D721Med (cell line): Measurements from ENCODE around the gene PRKG1.

ENCODE experiments used
- DNase-seq: peaks from one replicate; pipeline ENCODE4 v3.0.0; 2011; ENCODE audit warnings: low spot score; ENCODE audit not compliant: insufficient read length
- FAIRE-seq: peaks from 2 replicates; lab custom pipeline; 2011; peaks lifted over from hg19 to GRCh38; lab: Jason Lieb, UNC
- TF ChIP-seq, protein P1 (sequence below): IDR thresholded peaks from 2 replicates; pipeline ENCODE4 v1.5.1; 2012; ENCODE audit warnings: mild to moderate bottlenecking, control low read depth; ENCODE audit not compliant: insufficient read depth; ENCODE audit errors: missing control alignments

Gene PRKG1

GRCh38 chr10:51789118-51789517 is 714.8 kb downstream of the PRKG1 start:
- FAIRE-seq = no peak
- TF ChIP-seq, protein P1, sequence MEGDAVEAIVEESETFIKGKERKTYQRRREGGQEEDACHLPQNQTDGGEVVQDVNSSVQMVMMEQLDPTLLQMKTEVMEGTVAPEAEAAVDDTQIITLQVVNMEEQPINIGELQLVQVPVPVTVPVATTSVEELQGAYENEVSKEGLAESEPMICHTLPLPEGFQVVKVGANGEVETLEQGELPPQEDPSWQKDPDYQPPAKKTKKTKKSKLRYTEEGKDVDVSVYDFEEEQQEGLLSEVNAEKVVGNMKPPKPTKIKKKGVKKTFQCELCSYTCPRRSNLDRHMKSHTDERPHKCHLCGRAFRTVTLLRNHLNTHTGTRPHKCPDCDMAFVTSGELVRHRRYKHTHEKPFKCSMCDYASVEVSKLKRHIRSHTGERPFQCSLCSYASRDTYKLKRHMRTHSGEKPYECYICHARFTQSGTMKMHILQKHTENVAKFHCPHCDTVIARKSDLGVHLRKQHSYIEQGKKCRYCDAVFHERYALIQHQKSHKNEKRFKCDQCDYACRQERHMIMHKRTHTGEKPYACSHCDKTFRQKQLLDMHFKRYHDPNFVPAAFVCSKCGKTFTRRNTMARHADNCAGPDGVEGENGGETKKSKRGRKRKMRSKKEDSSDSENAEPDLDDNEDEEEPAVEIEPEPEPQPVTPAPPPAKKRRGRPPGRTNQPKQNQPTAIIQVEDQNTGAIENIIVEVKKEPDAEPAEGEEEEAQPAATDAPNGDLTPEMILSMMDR = no peak

DNA sequence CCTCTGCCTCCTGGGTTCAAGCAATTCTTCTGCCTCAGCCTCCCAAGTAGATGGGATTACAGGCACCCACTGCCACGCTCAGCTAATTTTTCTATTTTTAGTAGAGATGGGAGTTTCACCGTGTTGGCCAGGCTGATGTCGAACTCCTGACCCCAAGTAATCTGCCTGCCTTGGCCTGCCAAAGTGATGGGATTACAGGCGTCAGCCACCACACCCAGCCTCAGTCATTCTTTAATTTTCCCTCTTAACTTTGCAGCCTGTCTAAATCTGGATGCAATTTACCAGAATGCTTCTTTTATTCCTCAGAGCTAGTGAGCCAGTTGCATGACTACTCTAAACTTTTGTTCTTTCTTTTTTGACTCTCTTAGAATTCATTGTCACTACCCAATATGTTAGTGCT is 715.6 kb downstream of the PRKG1 start:
- TF ChIP-seq, protein P1 = no peak
- FAIRE-seq (no peak), DNase-seq (no peak)

More at GRCh38 chr10:51789118-51789517, 714.8 kb downstream of the PRKG1 start:
- no peak for DNase-seq

DNA sequence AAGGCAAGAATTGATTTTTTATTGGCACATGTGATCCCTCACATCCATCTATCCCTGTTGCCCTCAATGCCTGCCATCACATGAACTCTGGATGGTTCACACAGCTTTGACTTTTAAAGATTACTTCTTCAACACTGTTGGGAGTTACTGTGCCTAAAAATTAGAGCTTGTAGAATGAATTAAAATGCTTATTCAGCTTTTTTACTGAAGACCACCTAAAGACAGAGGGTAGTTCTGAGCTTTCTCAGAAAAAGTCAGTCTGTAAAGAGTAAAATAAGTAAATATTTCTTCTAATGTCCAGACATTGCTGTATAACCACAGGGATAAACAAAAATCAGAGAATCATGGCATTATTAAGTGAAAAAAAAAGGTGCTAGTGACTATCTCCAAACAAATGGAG is 718.4 kb downstream of the PRKG1 start:
- DNase-seq (no peak), FAIRE-seq (no peak)
- TF ChIP-seq, protein P1 = no peak

GRCh38 chr10:51800121-51800520 is 725.8 kb downstream of the PRKG1 start:
- DNase-seq = no peak
- TF ChIP-seq, protein P1 = no peak
- no peak for FAIRE-seq

DNA sequence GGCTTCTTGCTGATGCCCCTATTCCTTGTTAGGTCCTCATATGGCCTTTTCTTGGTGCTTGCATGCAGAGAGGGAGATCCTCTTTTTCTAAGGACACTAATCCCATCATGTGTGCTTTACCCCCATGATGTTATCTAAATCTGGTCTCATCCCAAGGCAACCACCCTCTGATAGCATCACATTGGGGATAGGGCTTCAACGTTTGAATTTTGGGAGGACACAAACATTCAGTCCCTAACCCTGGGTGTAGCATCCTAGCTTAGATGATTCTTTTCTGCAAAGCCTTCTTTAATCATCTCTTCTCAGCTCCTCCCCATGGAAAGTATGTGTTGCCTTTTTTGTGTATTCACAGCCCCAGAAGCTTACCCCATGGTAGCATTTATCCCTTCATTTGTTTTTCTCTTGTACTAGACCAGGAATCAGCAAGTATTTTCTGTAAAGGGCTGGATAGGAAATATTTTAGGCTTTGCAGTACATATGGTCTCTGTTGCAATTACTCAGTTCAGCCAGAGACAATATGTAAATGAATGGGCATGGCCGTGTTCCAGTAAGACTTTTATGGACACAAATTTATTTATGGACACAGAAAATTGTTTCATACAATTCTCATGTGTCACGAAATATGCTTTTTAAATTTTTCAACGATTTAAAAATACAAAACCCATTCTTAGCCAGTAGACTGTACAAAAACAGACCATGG is 726.6 kb downstream of the PRKG1 start:
- TF ChIP-seq, protein P1 = no peak
- DNase-seq (no peak), FAIRE-seq (no peak)

DNA sequence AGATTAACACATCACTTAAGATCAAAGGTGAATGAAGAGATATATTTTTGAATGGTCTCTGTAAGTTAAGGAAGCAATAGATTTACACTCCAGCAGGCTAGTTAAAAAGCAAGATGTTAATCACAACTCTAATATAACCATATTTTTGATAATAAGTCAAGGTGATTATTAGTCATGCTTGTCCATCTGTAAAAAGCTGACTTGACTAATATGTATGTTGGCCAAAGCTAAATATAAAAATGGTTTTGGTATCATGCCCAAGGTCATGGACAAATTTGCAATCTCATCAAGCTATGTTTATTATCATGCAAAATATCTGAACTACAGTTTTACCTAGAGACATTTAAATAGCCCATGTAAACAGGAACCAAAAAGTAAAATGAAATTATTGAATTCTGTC is 727.7 kb downstream of the PRKG1 start:
- DNase-seq = no peak
- TF ChIP-seq, protein P1 = no peak
- FAIRE-seq = no peak

DNA sequence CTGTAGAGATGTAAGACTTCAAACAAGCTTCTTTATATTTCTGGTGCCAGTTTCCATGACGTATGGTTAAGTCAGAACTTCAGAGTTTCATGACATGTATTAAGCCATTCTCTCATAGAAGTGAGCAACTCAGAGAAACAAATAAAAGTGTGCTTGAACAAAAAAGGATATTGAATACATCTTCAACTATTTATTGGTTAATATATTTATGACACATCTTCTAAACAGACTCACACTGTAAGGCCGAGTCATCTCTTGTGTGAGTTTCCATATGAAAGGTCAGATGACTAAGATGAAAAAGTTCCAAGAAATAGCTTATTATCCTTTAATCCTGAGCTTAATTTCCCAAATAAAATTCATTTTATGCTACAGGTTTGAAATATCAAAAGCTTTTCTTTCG is 730.6 kb downstream of the PRKG1 start:
- DNase-seq (no peak), FAIRE-seq (no peak)
- TF ChIP-seq, protein P1 = no peak
